T-cell (primary cell): ENCODE results near the gene RPS19. TPM values are rescaled to one million over a fixed set of nuclear protein-coding genes. Genes with fewer than 3 reads are reported as not detected.

Source experiments
- ATAC-seq, 4 experiments: fragments of 200-7000 bp in 3 of 4; fragments of 150-1000 bp in 1 of 4; cut with Tn5 transposase; replicated peaks in 1 of 4; 1 replicate in 3 of 4; 2 replicates in 1 of 4; pipeline ENCODE4 v1.10.0; 2021; ENCODE audit warnings: moderate library complexity in 3 of 4, mild to moderate bottlenecking in 2 of 4, moderate number of reproducible peaks in 1 of 4
- CTCF ChIA-PET, 2 donors: fragments of 300-600 bp; sonication (Branson Sonifier 250); formaldehyde crosslinking; loops; one replicate each; lab custom pipeline; 2022; ENCODE audit warnings: antibody characterized with exemption in 2 of 2; lab: Charles Lee
- POLR2A ChIA-PET, 2 donors: fragments of 300-600 bp; sonication (Branson Sonifier 250); formaldehyde crosslinking; loops; one replicate each; lab custom pipeline; 2022; ENCODE audit warnings: antibody characterized with exemption in 2 of 2; lab: Charles Lee
- DNase-seq, 35 experiments: peaks; one replicate each; pipeline versions ENCODE4 v3.0.0 to v3.0.0-alpha.2; 2013 to 2023
- H3K27ac ChIP-seq: one replicate; pipeline ENCODE4 v1.5.1; 2013; ENCODE audit warnings: low read length
- H3K27me3 ChIP-seq, 2 experiments: replicated peaks in 1 of 2; 1 replicate in 1 of 2; 2 replicates in 1 of 2; pipeline versions ENCODE4 v1.6.1 to v1.7.0; 2013; ENCODE audit warnings: low read length in 1 of 2, mixed read lengths in 1 of 2; ENCODE audit not compliant: control insufficient read depth in 2 of 2, insufficient read depth in 2 of 2; ENCODE audit errors: extremely low read depth in 1 of 2
- H3K36me3 ChIP-seq, 2 donors: 1 replicate in 1 of 2; 2 replicates in 1 of 2; pipeline versions ENCODE4 v1.6.1 to v1.7.0; 2013; ENCODE audit warnings: low read length in 1 of 2; ENCODE audit not compliant: control insufficient read depth in 2 of 2, insufficient read depth in 1 of 2; ENCODE audit errors: extremely low read depth in 1 of 2
- H3K4me1 ChIP-seq, 2 experiments: 1 replicate in 1 of 2; 2 replicates in 1 of 2; pipeline versions ENCODE4 v1.6.1 to v1.7.0; 2013; ENCODE audit warnings: low read length in 2 of 2, mixed read lengths in 1 of 2; ENCODE audit not compliant: insufficient read depth in 2 of 2, control insufficient read depth in 1 of 2; ENCODE audit errors: extremely low read depth in 1 of 2
- H3K4me3 ChIP-seq, 2 donors: 1 replicate in 1 of 2; 2 replicates in 1 of 2; pipeline versions ENCODE4 v1.5.1 to v1.7.0; 2013; ENCODE audit warnings: mild to moderate bottlenecking in 2 of 2, low read length in 1 of 2, moderate library complexity in 1 of 2; ENCODE audit not compliant: control insufficient read depth in 1 of 2; ENCODE audit errors: extremely low read depth in 1 of 2
- H3K9me3 ChIP-seq: 2 replicates; pipeline ENCODE4 v1.7.0; 2013
- H3K27ac Mint-ChIP-seq, 2 donors: one replicate each; pipeline ENCODE4 v1.8.0; 2020 to 2021; ENCODE audit warnings: mild to moderate bottlenecking in 2 of 2, mixed read lengths in 2 of 2
- H3K27me3 Mint-ChIP-seq, 2 donors: one replicate each; pipeline ENCODE4 v1.8.0; 2021 to 2022; ENCODE audit warnings: mixed read lengths in 2 of 2
- H3K36me3 Mint-ChIP-seq: one replicate; pipeline ENCODE4 v1.8.0; 2021; ENCODE audit warnings: mixed read lengths
- H3K4me1 Mint-ChIP-seq, 3 donors: one replicate each; pipeline ENCODE4 v1.8.0; 2020 to 2022; ENCODE audit warnings: mixed read lengths in 3 of 3, mild to moderate bottlenecking in 1 of 3
- H3K4me3 Mint-ChIP-seq, 3 donors: one replicate each; pipeline ENCODE4 v1.8.0; 2020 to 2022; ENCODE audit warnings: mild to moderate bottlenecking in 3 of 3, mixed read lengths in 3 of 3, moderate library complexity in 3 of 3
- H3K9me3 Mint-ChIP-seq, 3 donors: one replicate each; pipeline ENCODE4 v1.8.0; 2020 to 2022; ENCODE audit warnings: mixed read lengths in 3 of 3
- WGBS: methylation state at CpG from one replicate; pipeline ENCODE4 v1.1.5; 2013; ENCODE audit warnings: missing lambda C conversion rate; ENCODE audit not compliant: insufficient coverage; 5-methylcytosine and 5-hydroxymethylcytosine counted together
- total RNA-seq, 35 experiments: library from RNA in 6 of 35; stranded (reverse) in 6 of 35; fragments of 120-200 nt in 1 of 35; gene quantifications; one replicate each; pipeline versions ENCODE4 v1.2.1 to v1.2.4 and lab custom pipeline; 2013 to 2026

RPS19 gene
- total RNA-seq, 5 donors from 2014 or later (not counting 1 experiment from before 2014, with no cell fraction given): 3,043 to 4,286 (median 3,822) TPM

- CTCF ChIA-PET: interaction anchor here in 1 of 2 donors (1.0 kb wide), 1 partner anchor 17 kb away, joined by 4 read pairs; no protein-coding TSS in a partner anchor
- Histone ChIP-seq H3K9me3 (no peaks in the 10 kb centered on the region), H3K27me3 (peaks cover 0 to 8% of the 10 kb centered on the region in 2 experiments), H3K27ac (no peak overlapping the region), H3K36me3 (no peaks in the 10 kb centered on the region), H3K4me3 (no peak overlapping the region), H3K4me1 (no peaks in the 10 kb centered on the region)
- POLR2A ChIA-PET: no interaction called here
- DNase-seq (no peak), ATAC-seq (no peak)
- Mint-ChIP-seq H3K4me3 (no peak overlapping the region), H3K27me3 (peaks cover 2 to 3% of the 10 kb centered on the region in 2 donors), H3K27ac (no peak overlapping the region), H3K4me1 (no peaks in the 10 kb centered on the region), H3K36me3 (no peaks in the 10 kb centered on the region), H3K9me3 (no peaks in the 10 kb centered on the region)
- WGBS: 100% methylated on average over 2 of the region's 4 CpGs
Measured at GRCh38 chr19:41851456-41851855, 8.6 kb upstream of the RPS19 start.

DNA sequence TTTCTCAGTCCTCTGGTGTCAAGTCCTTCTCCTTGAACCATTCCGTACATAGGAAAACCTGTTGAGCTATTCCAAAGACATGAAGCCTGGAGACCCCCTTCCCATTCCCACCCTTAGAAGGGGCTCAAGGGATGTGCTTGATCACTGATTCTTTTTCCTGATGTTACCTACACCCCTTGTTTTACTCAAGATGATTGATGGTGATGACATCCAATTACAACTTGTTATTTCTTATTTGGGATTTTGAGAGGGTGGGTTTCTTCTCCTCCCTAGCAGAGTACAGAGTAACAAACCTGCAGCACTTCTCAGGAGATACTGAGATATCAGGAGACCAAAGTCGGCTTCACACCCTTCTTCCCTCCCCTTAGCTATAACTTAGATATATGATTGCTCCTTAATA, 6.7 kb upstream of the RPS19 start:
- ATAC-seq (no peak), DNase-seq (no peak)
- Mint-ChIP-seq H3K9me3 (no peaks in the 10 kb centered on the region), H3K4me3 (no peak overlapping the region), H3K27me3 (peaks cover 2 to 3% of the 10 kb centered on the region in 2 donors), H3K4me1 (no peaks in the 10 kb centered on the region), H3K36me3 (no peaks in the 10 kb centered on the region), H3K27ac (no peak overlapping the region)
- ChIA-PET POLR2A (no interaction called here), CTCF (interaction anchor here in 1 of 2 donors (1.4 kb wide), 1 partner anchor 17 kb away, joined by 3 read pairs; no protein-coding TSS in a partner anchor)
- WGBS: no CpG with 5 or more reads among the region's 2 CpGs
- Histone ChIP-seq H3K9me3 (no peaks in the 10 kb centered on the region), H3K27me3 (no peaks in the 10 kb centered on the region), H3K4me1 (no peaks in the 10 kb centered on the region), H3K27ac (no peak overlapping the region), H3K36me3 (no peaks in the 10 kb centered on the region), H3K4me3 (no peak overlapping the region)

- H3K9me3 Mint-ChIP-seq: no peaks in the 10 kb centered on the region
- WGBS: no CpG with 5 or more reads among the region's 2 CpGs
- no peak for DNase-seq
Measured at GRCh38 chr19:41853768-41854167, 6.3 kb upstream of the RPS19 start.

DNA sequence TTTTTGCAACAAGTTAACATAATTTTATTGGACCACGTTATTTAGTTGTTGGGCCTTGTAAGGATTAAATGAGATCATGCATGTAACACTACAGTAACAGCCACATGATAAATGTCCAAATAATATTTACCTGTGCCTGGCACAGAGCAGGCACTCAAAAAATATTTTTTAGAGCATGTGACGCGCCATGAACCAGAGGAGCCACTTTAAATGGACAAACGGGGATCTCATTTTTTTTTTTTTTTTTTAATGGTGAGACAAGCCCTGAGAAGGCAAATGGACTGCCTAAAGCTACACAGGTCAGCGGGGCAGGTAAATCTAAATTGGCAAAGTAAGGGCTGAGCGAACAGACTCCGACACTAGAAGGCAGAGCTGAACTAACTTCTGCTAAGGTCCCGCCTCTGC, 840 bp upstream of the RPS19 start:
- H3K4me1 Mint-ChIP-seq: peaks cover 37 to 41% (median 39%) of the 10 kb centered on the region in 3 donors
- Histone ChIP-seq H3K4me1 (peaks cover 27 to 42% of the 10 kb centered on the region in 2 experiments), H3K4me3 (peak overlapping the region; percentile 83 to 96), H3K36me3 (peaks cover 0 to 34% of the 10 kb centered on the region in 2 donors), H3K27ac (peak overlapping the region; percentile 88), H3K27me3 (no peaks in the 10 kb centered on the region), H3K9me3 (no peaks in the 10 kb centered on the region)
- POLR2A ChIA-PET: interaction anchor here (0.6 to 1.0 kb wide), 6 partner anchors 16 to 1099 kb away, joined by 3 to 9 read pairs (median 3); no protein-coding TSS in a partner anchor
- no peak for DNase-seq
- peak overlapping the region; percentile 80 to 95 (median 93) for H3K4me3 Mint-ChIP-seq
- peak overlapping the region; percentile 96 to 99 for H3K27ac Mint-ChIP-seq
- WGBS: 4% methylated on average over 7 of the region's 8 CpGs
- no peaks in the 10 kb centered on the region for H3K27me3 Mint-ChIP-seq
- no peak for ATAC-seq
- CTCF ChIA-PET: interaction anchor here (0.6 to 3.0 kb wide), 11 partner anchors 12 to 176 kb away, joined by 3 to 15 read pairs (median 6); no protein-coding TSS in a partner anchor
- no peaks in the 10 kb centered on the region for H3K9me3 Mint-ChIP-seq
- H3K36me3 Mint-ChIP-seq: peaks cover 30% of the 10 kb centered on the region

More at GRCh38 chr19:41853768-41854167, 6.3 kb upstream of the RPS19 start:
- H3K4me3 Mint-ChIP-seq: no peak overlapping the region
- no peaks in the 10 kb centered on the region for H3K36me3 ChIP-seq
- ChIA-PET CTCF (no interaction called here), POLR2A (no interaction called here)
- H3K27ac ChIP-seq: no peak overlapping the region
- no peaks in the 10 kb centered on the region for H3K36me3 Mint-ChIP-seq
- ATAC-seq: no peak
- H3K27ac Mint-ChIP-seq: no peak overlapping the region
- H3K9me3 ChIP-seq: no peaks in the 10 kb centered on the region
- H3K4me1 ChIP-seq: no peaks in the 10 kb centered on the region
- no peaks in the 10 kb centered on the region for H3K4me1 Mint-ChIP-seq
- H3K27me3 Mint-ChIP-seq: peaks cover 2 to 3% of the 10 kb centered on the region in 2 donors
- H3K27me3 ChIP-seq: no peaks in the 10 kb centered on the region
- H3K4me3 ChIP-seq: no peak overlapping the region

- Mint-ChIP-seq H3K27me3 (no peaks in the 10 kb centered on the region), H3K36me3 (peaks cover 36% of the 10 kb centered on the region), H3K9me3 (no peaks in the 10 kb centered on the region), H3K4me3 (peak overlapping the region; percentile 80 to 95 (median 93)), H3K4me1 (peaks cover 46 to 51% (median 49%) of the 10 kb centered on the region in 3 donors), H3K27ac (peak overlapping the region; percentile 89 to 92)
- H3K4me1 ChIP-seq: peaks cover 27 to 55% of the 10 kb centered on the region in 2 experiments
- H3K27ac ChIP-seq: peak overlapping the region; percentile 64
- H3K27me3 ChIP-seq: no peaks in the 10 kb centered on the region
- under 1% methylated on average over 42 of the region's 45 CpGs for WGBS
- ATAC-seq (no peak), DNase-seq (peak in 4 of 35 experiments; percentile 14 to 44 (median 18))
- CTCF ChIA-PET: interaction anchor here in 1 of 2 donors (0.6 to 3.0 kb wide), 7 partner anchors 11 to 421 kb away, joined by 3 to 15 read pairs (median 8); no protein-coding TSS in a partner anchor
- peak overlapping the region; percentile 83 to 96 for H3K4me3 ChIP-seq
- POLR2A ChIA-PET: interaction anchor here (0.6 to 1.0 kb wide), 2 partner anchors 15 kb away, joined by 3 to 5 read pairs; no protein-coding TSS in a partner anchor
- H3K9me3 ChIP-seq: no peaks in the 10 kb centered on the region
- H3K36me3 ChIP-seq: peaks cover 6 to 43% of the 10 kb centered on the region in 2 donors
Measured at GRCh38 chr19:41860419-41861115, 512 bp downstream of the RPS19 start.

- Histone ChIP-seq H3K9me3 (no peaks in the 10 kb centered on the region), H3K36me3 (peaks cover 6 to 43% of the 10 kb centered on the region in 2 donors), H3K27ac (peak overlapping the region; percentile 64), H3K4me3 (peak overlapping the region; percentile 83 to 96), H3K27me3 (no peaks in the 10 kb centered on the region), H3K4me1 (peaks cover 28 to 59% of the 10 kb centered on the region in 2 experiments)
- H3K27me3 Mint-ChIP-seq: no peaks in the 10 kb centered on the region
- H3K4me1 Mint-ChIP-seq: peaks cover 48 to 54% (median 52%) of the 10 kb centered on the region in 3 donors
- ATAC-seq: no peak
- peak overlapping the region; percentile 89 to 92 for H3K27ac Mint-ChIP-seq
- peaks cover 37% of the 10 kb centered on the region for H3K36me3 Mint-ChIP-seq
- no peak for DNase-seq
- ChIA-PET CTCF (interaction anchor here in 1 of 2 donors (2.5 to 3.0 kb wide), 2 partner anchors 10 to 26 kb away, joined by 15 read pairs; no protein-coding TSS in a partner anchor), POLR2A (no interaction called here)
- H3K9me3 Mint-ChIP-seq: no peaks in the 10 kb centered on the region
- H3K4me3 Mint-ChIP-seq: peak overlapping the region; percentile 80 to 95 (median 93)
- 9% methylated on average over 2 of the region's 9 CpGs for WGBS
Measured at GRCh38 chr19:41861116-41861768, 1.2 kb downstream of the RPS19 start.
